K562 (cell line): ENCODE measurements around the gene OR2S2. TPM values are rescaled to one million over a fixed set of nuclear protein-coding genes. Genes with fewer than 3 reads are reported as not detected.

ENCODE experiments used
- CUX1 ChIP-seq: fragments of 200-800 bp; sonication (Bioruptor generic); IDR thresholded peaks from 2 replicates; pipeline ENCODE4 v1.6.1; 2016; ENCODE audit warnings: missing genetic modification characterization, missing compliant biosample characterization
- EP400 ChIP-seq: fragments of 450-650 bp; IDR thresholded peaks from 2 replicates; pipeline ENCODE4 v1.6.1; 2017; ENCODE audit warnings: antibody characterized with exemption, mild to moderate bottlenecking, moderate library complexity
- NR1H2 ChIP-seq: sonication (generic); formaldehyde crosslinking; IDR thresholded peaks from 2 replicates; pipeline ENCODE4 v1.4.0; 2020; ENCODE audit warnings: mild to moderate bottlenecking, missing genetic modification reagents
- RBM15 ChIP-seq: fragments of 200-400 bp; formaldehyde crosslinking; IDR thresholded peaks from 2 replicates; pipeline ENCODE4 v1.6.1; 2018; ENCODE audit warnings: mild to moderate bottlenecking, low read length, moderate library complexity; ENCODE audit not compliant: insufficient read depth
- RBM17 ChIP-seq: fragments of 200-400 bp; formaldehyde crosslinking; IDR thresholded peaks from 2 replicates; pipeline ENCODE4 v1.6.1; 2017; ENCODE audit warnings: low read depth, mild to moderate bottlenecking, low read length, borderline replicate concordance
- TCF3 ChIP-seq: sonication (generic); formaldehyde crosslinking; IDR thresholded peaks from 2 replicates; pipeline ENCODE4 v1.4.0; 2020; ENCODE audit warnings: mild to moderate bottlenecking, missing genetic modification reagents
- XRCC4 ChIP-seq: IDR thresholded peaks from one replicate; pipeline ENCODE4 v1.6.1; 2011; ENCODE audit not compliant: insufficient read depth, insufficient read length; ENCODE audit errors: extremely low read depth
- ZNF75A ChIP-seq: fragments of 450-650 bp; formaldehyde crosslinking; IDR thresholded peaks from 2 replicates; pipeline ENCODE4 v1.4.0; 2020; ENCODE audit warnings: mild to moderate bottlenecking
- polyA plus RNA-seq, 8 experiments: library from polyadenylated mRNA; depleted of rRNA in 4 of 8; stranded (reverse) in 5 of 8; unstranded in 3 of 8; fragments of >200 nt; fragmentation: Nextera tagmentation in 2 of 8; fragmentation: Illumina TruSeq in 1 of 8; extraction: Ambion mirVana in 2 of 8; extraction: Trizol in 1 of 8; gene quantifications; 2 replicates each; pipeline versions ENCODE4 v1.2.1 to v1.2.3, GENCODE V29; 2011 to 2014; ENCODE audit warnings: inconsistent platforms in 1 of 8, missing spikeins in 1 of 8
- total RNA-seq, 7 experiments: library from RNA; depleted of rRNA in 6 of 7; stranded (reverse); fragments of >200 nt in 6 of 7; fragmentation: Illumina TruSeq in 2 of 7; extraction: Trizol in 2 of 7; gene quantifications; 2 replicates each; pipeline versions ENCODE4 v1.2.1 to v1.2.3, GENCODE V29; 2011 to 2021; ENCODE audit warnings: low replicate concordance in 1 of 7
- TF ChIP-seq, protein P1 (sequence below), 2 experiments: fragments of 450-650 bp; conservative IDR thresholded peaks; 2 replicates each; pipeline ENCODE4 v1.6.1; 2017; ENCODE audit warnings: mild to moderate bottlenecking in 2 of 2, moderate library complexity in 2 of 2
- TF ChIP-seq, protein P2 (sequence below): fragments of 250-450 bp; sonication (Bioruptor Pico); IDR thresholded peaks from 2 replicates; pipeline ENCODE4 v1.8.0; 2022; ENCODE audit warnings: moderate library complexity, mild to moderate bottlenecking, inconsistent platforms
- TF ChIP-seq, protein P3 (sequence below): sonication (generic); formaldehyde crosslinking; IDR thresholded peaks from 2 replicates; pipeline ENCODE4 v1.8.0; 2023; ENCODE audit warnings: missing genetic modification reagents, mild to moderate bottlenecking, borderline replicate concordance

The OR2S2 gene
- total and polyA plus RNA-seq, 9 of the 15 experiments (the other 6 are each of a cell fraction or from before 2014, with no cell fraction given): not detected

GRCh38 chr9:35914301-35914807 is 43.6 kb downstream of the OR2S2 start (continued):
- TF ChIP-seq, protein P1, sequence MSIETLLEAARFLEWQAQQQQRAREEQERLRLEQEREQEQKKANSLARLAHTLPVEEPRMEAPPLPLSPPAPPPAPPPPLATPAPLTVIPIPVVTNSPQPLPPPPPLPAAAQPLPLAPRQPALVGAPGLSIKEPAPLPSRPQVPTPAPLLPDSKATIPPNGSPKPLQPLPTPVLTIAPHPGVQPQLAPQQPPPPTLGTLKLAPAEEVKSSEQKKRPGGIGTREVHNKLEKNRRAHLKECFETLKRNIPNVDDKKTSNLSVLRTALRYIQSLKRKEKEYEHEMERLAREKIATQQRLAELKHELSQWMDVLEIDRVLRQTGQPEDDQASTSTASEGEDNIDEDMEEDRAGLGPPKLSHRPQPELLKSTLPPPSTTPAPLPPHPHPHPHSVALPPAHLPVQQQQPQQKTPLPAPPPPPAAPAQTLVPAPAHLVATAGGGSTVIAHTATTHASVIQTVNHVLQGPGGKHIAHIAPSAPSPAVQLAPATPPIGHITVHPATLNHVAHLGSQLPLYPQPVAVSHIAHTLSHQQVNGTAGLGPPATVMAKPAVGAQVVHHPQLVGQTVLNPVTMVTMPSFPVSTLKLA (conservative IDR thresholded peaks at IDR 0.05): 0 out of 4 replicates have a peak, but pooled peaks of 1 of the 2 experiments have one; percentile 30
- TF ChIP-seq ZNF75A (CRISPR knock-in tag): no peak
- TF ChIP-seq, protein P2, sequence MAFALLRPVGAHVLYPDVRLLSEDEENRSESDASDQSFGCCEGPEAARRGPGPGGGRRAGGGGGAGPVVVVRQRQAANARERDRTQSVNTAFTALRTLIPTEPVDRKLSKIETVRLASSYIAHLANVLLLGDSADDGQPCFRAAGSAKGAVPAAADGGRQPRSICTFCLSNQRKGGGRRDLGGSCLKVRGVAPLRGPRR (CRISPR knock-in tag): no peak
- no peak for TF ChIP-seq CUX1 (CRISPR knock-in tag)
- TF ChIP-seq, protein P3, sequence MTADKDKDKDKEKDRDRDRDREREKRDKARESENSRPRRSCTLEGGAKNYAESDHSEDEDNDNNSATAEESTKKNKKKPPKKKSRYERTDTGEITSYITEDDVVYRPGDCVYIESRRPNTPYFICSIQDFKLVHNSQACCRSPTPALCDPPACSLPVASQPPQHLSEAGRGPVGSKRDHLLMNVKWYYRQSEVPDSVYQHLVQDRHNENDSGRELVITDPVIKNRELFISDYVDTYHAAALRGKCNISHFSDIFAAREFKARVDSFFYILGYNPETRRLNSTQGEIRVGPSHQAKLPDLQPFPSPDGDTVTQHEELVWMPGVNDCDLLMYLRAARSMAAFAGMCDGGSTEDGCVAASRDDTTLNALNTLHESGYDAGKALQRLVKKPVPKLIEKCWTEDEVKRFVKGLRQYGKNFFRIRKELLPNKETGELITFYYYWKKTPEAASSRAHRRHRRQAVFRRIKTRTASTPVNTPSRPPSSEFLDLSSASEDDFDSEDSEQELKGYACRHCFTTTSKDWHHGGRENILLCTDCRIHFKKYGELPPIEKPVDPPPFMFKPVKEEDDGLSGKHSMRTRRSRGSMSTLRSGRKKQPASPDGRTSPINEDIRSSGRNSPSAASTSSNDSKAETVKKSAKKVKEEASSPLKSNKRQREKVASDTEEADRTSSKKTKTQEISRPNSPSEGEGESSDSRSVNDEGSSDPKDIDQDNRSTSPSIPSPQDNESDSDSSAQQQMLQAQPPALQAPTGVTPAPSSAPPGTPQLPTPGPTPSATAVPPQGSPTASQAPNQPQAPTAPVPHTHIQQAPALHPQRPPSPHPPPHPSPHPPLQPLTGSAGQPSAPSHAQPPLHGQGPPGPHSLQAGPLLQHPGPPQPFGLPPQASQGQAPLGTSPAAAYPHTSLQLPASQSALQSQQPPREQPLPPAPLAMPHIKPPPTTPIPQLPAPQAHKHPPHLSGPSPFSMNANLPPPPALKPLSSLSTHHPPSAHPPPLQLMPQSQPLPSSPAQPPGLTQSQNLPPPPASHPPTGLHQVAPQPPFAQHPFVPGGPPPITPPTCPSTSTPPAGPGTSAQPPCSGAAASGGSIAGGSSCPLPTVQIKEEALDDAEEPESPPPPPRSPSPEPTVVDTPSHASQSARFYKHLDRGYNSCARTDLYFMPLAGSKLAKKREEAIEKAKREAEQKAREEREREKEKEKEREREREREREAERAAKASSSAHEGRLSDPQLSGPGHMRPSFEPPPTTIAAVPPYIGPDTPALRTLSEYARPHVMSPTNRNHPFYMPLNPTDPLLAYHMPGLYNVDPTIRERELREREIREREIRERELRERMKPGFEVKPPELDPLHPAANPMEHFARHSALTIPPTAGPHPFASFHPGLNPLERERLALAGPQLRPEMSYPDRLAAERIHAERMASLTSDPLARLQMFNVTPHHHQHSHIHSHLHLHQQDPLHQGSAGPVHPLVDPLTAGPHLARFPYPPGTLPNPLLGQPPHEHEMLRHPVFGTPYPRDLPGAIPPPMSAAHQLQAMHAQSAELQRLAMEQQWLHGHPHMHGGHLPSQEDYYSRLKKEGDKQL (CRISPR knock-in tag): no peak
- no peak for TF ChIP-seq RBM15
- TF ChIP-seq XRCC4: no peak
- TF ChIP-seq TCF3: peak; percentile 57; the same call in 1 of the 2 replicates
- TF ChIP-seq RBM17: no peak
- TF ChIP-seq EP400: peak; percentile 51
- no peak for TF ChIP-seq NR1H2 (CRISPR knock-in tag)
